Endothelial cell (in vitro differentiated cells): ENCODE results near the gene TRPM3. TPM values are rescaled to one million over a fixed set of nuclear protein-coding genes. Genes with fewer than 3 reads are reported as not detected.

Experiments
- DNase-seq: peaks from one replicate; pipeline ENCODE4 v3.0.0; 2021; ENCODE audit warnings: low spot score
- H3K27ac Mint-ChIP-seq: one replicate; pipeline ENCODE4 v1.8.0; 2021; ENCODE audit warnings: mixed read lengths, inconsistent platforms; ENCODE audit not compliant: unreplicated experiment
- H3K27me3 Mint-ChIP-seq: one replicate; pipeline ENCODE4 v1.8.0; 2021; ENCODE audit warnings: mild to moderate bottlenecking, moderate library complexity, mixed read lengths, inconsistent platforms; ENCODE audit not compliant: unreplicated experiment
- H3K36me3 Mint-ChIP-seq: one replicate; pipeline ENCODE4 v1.8.0; 2021; ENCODE audit warnings: mild to moderate bottlenecking, low read depth, mixed read lengths, inconsistent platforms; ENCODE audit not compliant: unreplicated experiment
- H3K4me1 Mint-ChIP-seq: one replicate; pipeline ENCODE4 v1.8.0; 2021; ENCODE audit warnings: mild to moderate bottlenecking, mixed read lengths, inconsistent platforms; ENCODE audit not compliant: unreplicated experiment
- H3K4me3 Mint-ChIP-seq: one replicate; pipeline ENCODE4 v1.8.0; 2021; ENCODE audit warnings: mild to moderate bottlenecking, mixed read lengths, inconsistent platforms; ENCODE audit not compliant: unreplicated experiment
- H3K9me3 Mint-ChIP-seq: one replicate; pipeline ENCODE4 v1.8.0; 2021; ENCODE audit warnings: mixed read lengths, inconsistent platforms; ENCODE audit not compliant: unreplicated experiment
- CTCF ChIP-seq: fragments of 200-600 bp; sonication (generic); IDR thresholded peaks from one replicate; pipeline ENCODE4 v1.5.0; 2021; ENCODE audit warnings: antibody characterized with exemption; ENCODE audit not compliant: unreplicated experiment
- total RNA-seq: library from RNA; stranded (reverse); fragmentation: NEBNext Ultra II Directional; extraction: Animal tissue kit (Norgen Biotek cat#: 25700); gene quantifications from one replicate; pipeline ENCODE4 v1.2.1, GENCODE V29; 2021; ENCODE audit not compliant: unreplicated experiment

Gene TRPM3
- total RNA-seq, 1 donor from 2014 or later = 0.54 TPM

DNA sequence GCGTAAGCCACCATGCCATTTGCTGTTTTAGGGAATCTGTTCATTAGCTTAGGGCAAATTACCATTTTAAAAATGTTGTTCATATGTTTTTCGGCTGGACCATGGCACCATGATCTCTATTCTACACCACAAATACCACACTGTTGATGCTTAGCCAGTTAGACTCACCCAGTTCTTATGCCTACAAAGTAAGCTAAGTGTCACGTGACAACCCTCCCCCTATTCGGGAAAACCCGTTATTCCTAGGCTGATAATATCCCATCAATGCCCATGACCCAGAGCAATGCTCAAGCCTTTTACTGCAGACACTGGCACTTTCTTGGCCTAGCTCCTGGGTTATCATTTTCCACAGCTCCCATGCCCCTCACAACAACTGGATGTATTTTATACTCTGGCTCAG is 426.7 kb downstream of the TRPM3 start:
- no peaks in the 10 kb centered on the region for H3K27me3 Mint-ChIP-seq
- H3K36me3 Mint-ChIP-seq = no peaks in the 10 kb centered on the region
- no peak overlapping the region for H3K4me3 Mint-ChIP-seq
- no peaks in the 10 kb centered on the region for H3K4me1 Mint-ChIP-seq
- no peaks in the 10 kb centered on the region for H3K9me3 Mint-ChIP-seq
- DNase-seq = no peak
- no peak overlapping the region for H3K27ac Mint-ChIP-seq
- no peak for TF ChIP-seq CTCF

GRCh38 chr9:70693186-70693585 is 428.2 kb downstream of the TRPM3 start:
- no peak for DNase-seq
- H3K27me3 Mint-ChIP-seq = no peaks in the 10 kb centered on the region
- no peaks in the 10 kb centered on the region for H3K4me1 Mint-ChIP-seq
- no peaks in the 10 kb centered on the region for H3K36me3 Mint-ChIP-seq
- H3K27ac Mint-ChIP-seq = no peak overlapping the region
- no peaks in the 10 kb centered on the region for H3K9me3 Mint-ChIP-seq
- no peak for TF ChIP-seq CTCF
- no peak overlapping the region for H3K4me3 Mint-ChIP-seq

GRCh38 chr9:70692431-70692830 is 429.0 kb downstream of the TRPM3 start:
- no peaks in the 10 kb centered on the region for H3K4me1 Mint-ChIP-seq
- H3K9me3 Mint-ChIP-seq = no peaks in the 10 kb centered on the region
- no peak overlapping the region for H3K4me3 Mint-ChIP-seq
- TF ChIP-seq CTCF = no peak
- no peak for DNase-seq
- no peaks in the 10 kb centered on the region for H3K27me3 Mint-ChIP-seq
- no peaks in the 10 kb centered on the region for H3K36me3 Mint-ChIP-seq
- no peak overlapping the region for H3K27ac Mint-ChIP-seq

DNA sequence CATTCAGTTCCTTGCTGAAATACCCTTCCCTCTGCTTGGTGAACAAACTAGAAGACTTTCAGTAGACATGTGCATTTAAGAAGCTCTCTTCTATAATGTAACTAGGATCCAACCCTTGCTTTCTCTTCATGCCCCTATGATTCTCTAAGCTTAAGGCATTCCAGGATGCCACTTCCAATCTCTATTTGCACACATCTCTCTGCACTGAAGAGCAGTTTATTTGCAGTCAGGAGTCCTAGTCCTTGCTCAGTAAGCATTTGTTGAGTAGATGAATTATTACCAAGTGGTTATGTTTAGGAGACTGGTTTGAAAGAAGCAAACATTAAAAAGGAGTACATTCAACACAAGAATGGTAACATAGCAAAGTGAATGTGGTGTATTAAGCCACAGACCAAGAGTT is 432.7 kb downstream of the TRPM3 start:
- H3K36me3 Mint-ChIP-seq = no peaks in the 10 kb centered on the region

DNA sequence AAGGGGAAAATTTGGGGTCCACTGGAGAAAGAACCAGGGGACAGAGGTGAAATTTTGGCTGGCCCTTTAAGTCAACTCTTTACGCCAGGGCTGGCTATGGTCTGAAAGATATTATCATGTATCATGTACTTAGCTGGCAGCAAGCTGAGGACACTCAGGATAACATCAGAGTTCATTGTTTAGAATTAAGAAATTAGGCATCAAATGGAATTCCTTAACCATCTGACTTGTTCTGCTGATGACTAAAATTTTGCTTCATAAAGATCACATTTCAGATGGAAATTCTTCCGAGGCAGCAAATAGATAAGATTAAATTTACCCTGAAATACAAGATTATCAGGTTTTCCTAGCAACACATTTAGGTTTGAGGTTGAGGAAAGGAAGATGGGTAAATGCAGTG is 437.6 kb downstream of the TRPM3 start:
- no peak overlapping the region for H3K4me3 Mint-ChIP-seq
- H3K27ac Mint-ChIP-seq = no peak overlapping the region
- H3K4me1 Mint-ChIP-seq = no peaks in the 10 kb centered on the region
- TF ChIP-seq CTCF = no peak
- H3K36me3 Mint-ChIP-seq = no peaks in the 10 kb centered on the region
- H3K9me3 Mint-ChIP-seq = no peaks in the 10 kb centered on the region
- no peaks in the 10 kb centered on the region for H3K27me3 Mint-ChIP-seq
- DNase-seq = no peak

More for the DNA sequence above, 432.7 kb downstream of the TRPM3 start:
- Mint-ChIP-seq H3K27me3 (no peaks in the 10 kb centered on the region), H3K9me3 (no peaks in the 10 kb centered on the region), H3K4me1 (no peaks in the 10 kb centered on the region), H3K4me3 (no peak overlapping the region), H3K27ac (no peak overlapping the region)
- no peak for DNase-seq
- no peak for TF ChIP-seq CTCF
